GM19328 (cell line): Measurements from ENCODE around the gene HMCN2.

ENCODE experiments used
- ATAC-seq: cut with Tn5 transposase; IDR thresholded peaks from one replicate; pipeline ENCODE4 v1.9.1; 2021; ENCODE audit warnings: mild to moderate bottlenecking, moderate library complexity; ENCODE audit not compliant: unreplicated experiment

HMCN2 gene

GRCh38 chr9:130478736-130479575, 213.4 kb downstream of the HMCN2 start:
- no peak for ATAC-seq

- ATAC-seq, result no peak
Measured at GRCh38 chr9:130479587-130479986, 214.0 kb downstream of the HMCN2 start.

- no peak for ATAC-seq
Measured at GRCh38 chr9:130480673-130481072, 215.1 kb downstream of the HMCN2 start.

GRCh38 chr9:130482463-130482862, 216.9 kb downstream of the HMCN2 start:
- ATAC-seq, result no peak

- no peak for ATAC-seq
Measured at GRCh38 chr9:130483371-130483971, 217.9 kb downstream of the HMCN2 start.
